Forelimb muscle (tissue), 1 donor: Measurements from ENCODE around the gene BLTP3A. TPM values are rescaled to one million over a fixed set of nuclear protein-coding genes. Genes with fewer than 3 reads are reported as not detected.
A peak's percentile ranks its signal among the peaks of the same experiment; 100 is the strongest.
"Not testable (repeated sequence)": the region's sequence is repeated elsewhere in the genome, so short reads cannot be mapped to it uniquely, and the experiment has no call there.

Source experiments
- DNase-seq: peaks from one replicate; pipeline ENCODE4 v3.0.0-alpha.2; 2013; ENCODE audit warnings: low read depth
- polyA plus RNA-seq: library from polyadenylated mRNA; unstranded; fragments of 120-200 nt; gene quantifications from one replicate; pipeline ENCODE4 v1.2.1, GENCODE V29; 2013; ENCODE audit not compliant: insufficient read length

Gene BLTP3A
- polyA plus RNA-seq = 13.0 TPM

GRCh38 chr6:34791701-34792604, at the start of gene BLTP3A:
Gene BLTP3A (plus strand): TSS chr6:34792083. CDS start chr6:34792251, 168 bp downstream.
- peak; percentile 62 for DNase-seq

- no peak for DNase-seq
Measured at GRCh38 chr6:34742094-34742493, 49.8 kb upstream of the BLTP3A start.

- no peak for DNase-seq
Measured at GRCh38 chr6:34743625-34744293, 48.1 kb upstream of the BLTP3A start.

GRCh38 chr6:34744294-34744647, 47.6 kb upstream of the BLTP3A start:
- DNase-seq = not testable (repeated sequence)

GRCh38 chr6:34745277-34746103, 46.4 kb upstream of the BLTP3A start:
- DNase-seq = no peak

- no peak for DNase-seq
Measured at GRCh38 chr6:34746104-34746846, 45.6 kb upstream of the BLTP3A start.

GRCh38 chr6:34748757-34749156, 43.1 kb upstream of the BLTP3A start:
- DNase-seq = no peak

- DNase-seq = not testable (repeated sequence)
Measured at GRCh38 chr6:34756513-34756856, 35.4 kb upstream of the BLTP3A start.

GRCh38 chr6:34757687-34758274, 34.1 kb upstream of the BLTP3A start:
- no peak for DNase-seq

GRCh38 chr6:34760108-34760507, 31.8 kb upstream of the BLTP3A start:
- no peak for DNase-seq

GRCh38 chr6:34761681-34762080, 30.2 kb upstream of the BLTP3A start:
- not testable (repeated sequence) for DNase-seq

- no peak for DNase-seq
Measured at GRCh38 chr6:34768148-34768547, 23.7 kb upstream of the BLTP3A start.

GRCh38 chr6:34771727-34772126, 20.2 kb upstream of the BLTP3A start:
- DNase-seq = no peak

- no peak for DNase-seq
Measured at GRCh38 chr6:34772940-34773339, 18.9 kb upstream of the BLTP3A start.

GRCh38 chr6:34773916-34774315, 18.0 kb upstream of the BLTP3A start:
- no peak for DNase-seq

- no peak for DNase-seq
Measured at GRCh38 chr6:34774967-34775366, 16.9 kb upstream of the BLTP3A start.

GRCh38 chr6:34785375-34785774, 6.5 kb upstream of the BLTP3A start:
- DNase-seq = not testable (repeated sequence)

- DNase-seq = not testable (repeated sequence)
Measured at GRCh38 chr6:34787152-34787551, 4.7 kb upstream of the BLTP3A start.

- DNase-seq = no peak
Measured at GRCh38 chr6:34788111-34788510, 3.8 kb upstream of the BLTP3A start.

- DNase-seq = no peak
Measured at GRCh38 chr6:34791164-34791700, 651 bp upstream of the BLTP3A start.
